Measurements from ENCODE around the gene PKMYT1.

Gene PKMYT1

GRCh38 chr16:3017794-3018506 is 37.7 kb upstream of the PKMYT1 start, which contains the start of gene CLDN6:
Gene CLDN6 (minus strand): TSS chr16:3018183. CDS start chr16:3016021, 2,162 bp downstream.
- no peak for DNase-seq (ENCODE audit: low read depth)

- DNase-seq (ENCODE audit: low read depth): no peak
These were observed 37.1 kb upstream of the PKMYT1 start for GRCh38 chr16:3017344-3017743.

GRCh38 chr16:3015865-3016521 is 35.7 kb upstream of the PKMYT1 start:
- no peak for DNase-seq (ENCODE audit: low read depth)

GRCh38 chr16:3014971-3015370 is 34.7 kb upstream of the PKMYT1 start:
- no peak for DNase-seq (ENCODE audit: low read depth)

- DNase-seq (ENCODE audit: low read depth): no peak
These were observed 33.9 kb upstream of the PKMYT1 start for GRCh38 chr16:3013998-3014690.

GRCh38 chr16:3013491-3013951 is 33.3 kb upstream of the PKMYT1 start:
- DNase-seq (ENCODE audit: low read depth): no peak

- no peak for DNase-seq (ENCODE audit: low read depth)
These were observed 32.7 kb upstream of the PKMYT1 start, which contains the start of gene CLDN9 for GRCh38 chr16:3012828-3013420. Gene CLDN9 (plus strand): TSS chr16:3012923. CDS start chr16:3013363, 440 bp downstream.

GRCh38 chr16:3012246-3012645 is 32.0 kb upstream of the PKMYT1 start:
- DNase-seq (ENCODE audit: low read depth): no peak

- no peak for DNase-seq (ENCODE audit: low read depth)
These were observed 30.3 kb upstream of the PKMYT1 start for GRCh38 chr16:3010510-3010909.

GRCh38 chr16:3009568-3010390 is 29.5 kb upstream of the PKMYT1 start:
- DNase-seq (ENCODE audit: low read depth): no peak

GRCh38 chr16:3008690-3009037 is 28.4 kb upstream of the PKMYT1 start:
- no peak for DNase-seq (ENCODE audit: low read depth)

- DNase-seq (ENCODE audit: low read depth): no peak
These were observed 27.9 kb upstream of the PKMYT1 start for GRCh38 chr16:3007957-3008689.

- no peak for DNase-seq (ENCODE audit: low read depth)
These were observed 27.1 kb upstream of the PKMYT1 start for GRCh38 chr16:3007059-3007956.

- DNase-seq (ENCODE audit: low read depth): no peak
These were observed 24.6 kb upstream of the PKMYT1 start for GRCh38 chr16:3004781-3005284.

- no peak for DNase-seq (ENCODE audit: low read depth)
These were observed 24.1 kb upstream of the PKMYT1 start for GRCh38 chr16:3004319-3004718.

GRCh38 chr16:3003582-3004270 is 23.5 kb upstream of the PKMYT1 start:
- peak; percentile 87 for DNase-seq (ENCODE audit: low read depth)

GRCh38 chr16:3001316-3001715 is 21.1 kb upstream of the PKMYT1 start:
- no peak for DNase-seq (ENCODE audit: low read depth)

- DNase-seq (ENCODE audit: low read depth): no peak
These were observed 20.3 kb upstream of the PKMYT1 start for GRCh38 chr16:3000540-3000939.

GRCh38 chr16:2999929-3000328 is 19.7 kb upstream of the PKMYT1 start:
- no peak for DNase-seq (ENCODE audit: low read depth)
